ENCODE results near the gene UBTD2. TPM values are rescaled to one million over a fixed set of nuclear protein-coding genes. Genes with fewer than 3 reads are reported as not detected.

The UBTD2 gene
- total and polyA plus RNA-seq, 10 of the 15 experiments (the other 5 are each of a cell fraction or from before 2014, with no cell fraction given), result 7.7 to 30.5 (median 19.4) TPM

GRCh38 chr5:172283862-172284610 is 472 bp upstream of the UBTD2 start (continued):
- no peak; a peak in 1 of 4 replicates for TF ChIP-seq BHLHE40 (IDR thresholded peaks at IDR 0.05; ENCODE audit: borderline replicate concordance in 1 of 2, low read depth in 2 of 2, low read length in 1 of 2)
- no peak for TF ChIP-seq ZZZ3 (IDR thresholded peaks at IDR 0.05; ENCODE audit: control insufficient read depth, insufficient read length, low read depth)
- TF ChIP-seq ATF3 (IDR thresholded peaks at IDR 0.05; ENCODE audit: borderline replicate concordance, extremely low read depth, low read depth, low read length), result no peak
- TF ChIP-seq BACH1 (IDR thresholded peaks at IDR 0.05; ENCODE audit: borderline replicate concordance), result peak; percentile 68; the same call in 1 of the 2 replicates
- no peak for TF ChIP-seq CBX5 (IDR thresholded peaks at IDR 0.05; ENCODE audit: low read depth)
- no peak for TF ChIP-seq FOS (IDR thresholded peaks at IDR 0.05; ENCODE audit: borderline replicate concordance, extremely low read depth, insufficient read length)
- no peak for TF ChIP-seq EGR1 (IDR thresholded peaks at IDR 0.05; ENCODE audit: borderline replicate concordance in 1 of 2, low read depth in 2 of 2, low read length in 2 of 2)
- TF ChIP-seq ZBTB33 (IDR thresholded peaks at IDR 0.05), result no peak
- TF ChIP-seq CREM (IDR thresholded peaks at IDR 0.05; ENCODE audit: low read depth), result no peak
- no peak for TF ChIP-seq SMAD1 (IDR thresholded peaks at IDR 0.05; ENCODE audit: low read depth, partially characterized antibody)
- no peak for TF ChIP-seq CTCF (IDR thresholded peaks at IDR 0.05 in 2 of 3, conservative IDR thresholded peaks at IDR 0.05 in 1 of 3; ENCODE audit: control insufficient read depth in 2 of 3, extremely low read depth in 1 of 3, insufficient read depth in 1 of 3, low read depth in 3 of 3, low read length in 3 of 3)
- TF ChIP-seq YY1 (IDR thresholded peaks at IDR 0.05; ENCODE audit: low read depth, low read length), result no peak
- no peak for TF ChIP-seq MYC (IDR thresholded peaks at IDR 0.05; ENCODE audit: insufficient read depth, insufficient read length, insufficient replicate concordance, low read length, severe bottlenecking)
- TF ChIP-seq GATAD2B (conservative IDR thresholded peaks at IDR 0.05; ENCODE audit: low read depth), result 0 out of 2 replicates have a peak, but pooled peaks have one; percentile 33
- no peak for TF ChIP-seq CHD1 (IDR thresholded peaks at IDR 0.05; ENCODE audit: low read depth, low read length)
- TF ChIP-seq RUNX3 (IDR thresholded peaks at IDR 0.05; ENCODE audit: low read length), result no peak; the same call in 1 of the 2 replicates
- TF ChIP-seq NKRF (conservative IDR thresholded peaks at IDR 0.05), result peak; percentile 38; the same call in 1 of the 2 replicates
- TF ChIP-seq FOXM1 (IDR thresholded peaks at IDR 0.05; ENCODE audit: low read depth, low read length), result no peak
- no peak for TF ChIP-seq HDAC2 (IDR thresholded peaks at IDR 0.05)
- TF ChIP-seq CHD2 (IDR thresholded peaks at IDR 0.05; ENCODE audit: borderline replicate concordance, low read depth, low read length), result 0 out of 2 replicates have a peak, but pooled peaks have one; percentile 24
- no peak for TF ChIP-seq NR2C2 (IDR thresholded peaks at IDR 0.05; ENCODE audit: borderline replicate concordance, control insufficient read depth, insufficient read length, low read depth)
- TF ChIP-seq RB1 (IDR thresholded peaks at IDR 0.05; ENCODE audit: borderline replicate concordance), result no peak
- no peak for TF ChIP-seq SIN3A (IDR thresholded peaks at IDR 0.05; ENCODE audit: low read depth, low read length)
